GF-D8 (cell line): Measurements from ENCODE around the gene ABCA13.
"Not testable (repeated sequence)": the region's sequence is repeated elsewhere in the genome, so short reads cannot be mapped to it uniquely, and the experiment has no call there.

Experiments
- DNase-seq: peaks from one replicate; lab custom pipeline; 2025; lab: John Stamatoyannopoulos, UW

Gene ABCA13

GRCh38 chr7:48171202-48171601 lies at the start of gene ABCA13:
ABCA13 (plus strand) TSS chr7:48171458; CDS start chr7:48171484, 26 bp downstream.
- DNase-seq = peak; percentile 50

GRCh38 chr7:48126037-48126436 lies 45.2 kb upstream of the ABCA13 start:
- DNase-seq = no peak

- DNase-seq = no peak
These were observed 40.6 kb upstream of the ABCA13 start for GRCh38 chr7:48130658-48131108.

GRCh38 chr7:48132792-48133191 lies 38.5 kb upstream of the ABCA13 start:
- DNase-seq = no peak

- DNase-seq = no peak
These were observed 31.8 kb upstream of the ABCA13 start for GRCh38 chr7:48139459-48139858.

- DNase-seq = no peak
These were observed 31.1 kb upstream of the ABCA13 start for GRCh38 chr7:48140001-48140681.

- DNase-seq = no peak
These were observed 29.7 kb upstream of the ABCA13 start for GRCh38 chr7:48141521-48141920.

GRCh38 chr7:48144291-48144768 lies 26.9 kb upstream of the ABCA13 start:
- DNase-seq = no peak

- no peak for DNase-seq
These were observed 24.1 kb upstream of the ABCA13 start for GRCh38 chr7:48147078-48147591.

- DNase-seq = not testable (repeated sequence)
These were observed 23.6 kb upstream of the ABCA13 start for GRCh38 chr7:48147690-48148089.

GRCh38 chr7:48148311-48148710 lies 22.9 kb upstream of the ABCA13 start:
- DNase-seq = no peak

- DNase-seq = no peak
These were observed 22.2 kb upstream of the ABCA13 start for GRCh38 chr7:48149058-48149457.

GRCh38 chr7:48150086-48150485 lies 21.2 kb upstream of the ABCA13 start:
- DNase-seq = no peak

- peak; percentile 12 for DNase-seq
These were observed 16.4 kb upstream of the ABCA13 start for GRCh38 chr7:48154792-48155413.

GRCh38 chr7:48158404-48158803 lies 12.9 kb upstream of the ABCA13 start:
- no peak for DNase-seq

- DNase-seq = no peak
These were observed 9.7 kb upstream of the ABCA13 start for GRCh38 chr7:48161407-48162125.

- no peak for DNase-seq
These were observed 6.1 kb upstream of the ABCA13 start for GRCh38 chr7:48165157-48165556.

- peak; percentile 12 for DNase-seq
These were observed 3.1 kb upstream of the ABCA13 start for GRCh38 chr7:48168159-48168558.

GRCh38 chr7:48170506-48170905 lies 752 bp upstream of the ABCA13 start:
- DNase-seq = peak; percentile 84

- DNase-seq = no peak
These were observed 2.1 kb downstream of the ABCA13 start for GRCh38 chr7:48173313-48173712.

- no peak for DNase-seq
These were observed 2.6 kb downstream of the ABCA13 start for GRCh38 chr7:48173756-48174382.

GRCh38 chr7:48175019-48175418 lies 3.8 kb downstream of the ABCA13 start:
- DNase-seq = no peak
